ENCODE results near the gene SLFN13. TPM values are rescaled to one million over a fixed set of nuclear protein-coding genes. Genes with fewer than 3 reads are reported as not detected.
"Not testable (repeated sequence)": the region's sequence is repeated elsewhere in the genome, so short reads cannot be mapped to it uniquely, and the experiment has no call there.

Gene SLFN13
- total and polyA plus RNA-seq, 2 of the 4 experiments (the other 2 are of a cell fraction) = 1.7 to 3.9 TPM

- Histone ChIP-seq H3K27ac (ENCODE audit: insufficient read depth, low read length) (no peak overlapping the region), H3K4ac (ENCODE audit: low read depth, low read length) (no peak overlapping the region), H3K4me2 (ENCODE audit: low read depth, low read length) (no peak overlapping the region), H2AK9ac (replicated peaks; ENCODE audit: low read depth, low read length, poor library complexity) (no peak overlapping the region), H2BK15ac (ENCODE audit: low read depth, low read length) (no peak overlapping the region), H4K20me1 (ENCODE audit: insufficient read depth, low read length) (no peaks in the 10 kb centered on the region), H2AFZ (replicated peaks; ENCODE audit: low read length, poor library complexity) (no peak overlapping the region), H3K27me3 (ENCODE audit: control insufficient read depth, insufficient read depth, low read length) (no peaks in the 10 kb centered on the region), H3K9me3 (ENCODE audit: control insufficient read depth, insufficient read depth, low read length) (no peaks in the 10 kb centered on the region), H3K9ac (ENCODE audit: low read depth, low read length) (no peak overlapping the region), H2BK20ac (ENCODE audit: low read depth, low read length) (no peak overlapping the region), H4K91ac (ENCODE audit: insufficient read depth, low read depth, low read length) (no peak overlapping the region), H2AK5ac (ENCODE audit: low read depth, low read length) (no peak overlapping the region), H3K4me1 (ENCODE audit: control insufficient read depth, insufficient read depth, low read length) (no peaks in the 10 kb centered on the region), H3K14ac (replicated peaks; ENCODE audit: low read depth, low read length) (no peak overlapping the region), H2BK120ac (ENCODE audit: low read depth, low read length) (no peak overlapping the region), H3K79me1 (ENCODE audit: low read depth in 1 of 2, low read length in 2 of 2) (peaks cover 4 to 13% of the 10 kb centered on the region in 2 experiments; a peak in 3 of 4 replicates), H4K8ac (ENCODE audit: low read depth in 2 of 2, low read length in 2 of 2) (no peak overlapping the region), H3K23ac (ENCODE audit: low read depth, low read length) (no peak overlapping the region), H3K18ac (ENCODE audit: low read depth, low read length) (no peak overlapping the region), H2BK5ac (ENCODE audit: low read depth, low read length, poor library complexity, severe bottlenecking) (no peak overlapping the region), H3K36me3 (ENCODE audit: control insufficient read depth, insufficient read depth, low read length) (peaks cover 15% of the 10 kb centered on the region), H3K56ac (ENCODE audit: extremely low read depth, insufficient read depth, low read length) (no peak overlapping the region), H3K9me1 (ENCODE audit: insufficient read depth, low read length) (no peaks in the 10 kb centered on the region), H4K5ac (ENCODE audit: low read depth, low read length) (no peak overlapping the region), H3K4me3 (ENCODE audit: insufficient read depth, low read depth, low read length) (no peak overlapping the region)
- ATAC-seq (ENCODE audit: low read depth) = no peak
- CTCF ChIA-PET = no interaction called here
- POLR2A ChIA-PET (ENCODE audit: unreplicated experiment) = interaction anchor here (0.6 kb wide), 1 partner anchor 1090 kb away, joined by 12 read pairs; no protein-coding TSS in a partner anchor
- no CpG with 5 or more reads among the region's 2 CpGs for WGBS, 2 experiments (ENCODE audit: extremely low coverage in 2 of 2, insufficient read length in 1 of 2)
- in situ Hi-C loops (cut with MboI; ENCODE audit: low sequenced_read_pairs) (no loop called here), dilution Hi-C loops (cut with HindIII; ENCODE audit: low sequenced_read_pairs, unreplicated experiment) (no loop called here), intact Hi-C loops (cut with micrococcal nuclease) (no loop called here)
- no peak for TF ChIP-seq MAZ (IDR thresholded peaks at IDR 0.05; ENCODE audit: borderline replicate concordance, low read depth, low read length)
- no peak for TF ChIP-seq MAFK (IDR thresholded peaks at IDR 0.05; ENCODE audit: low read depth, low read length)
- no peak for TF ChIP-seq CEBPB (IDR thresholded peaks at IDR 0.05; ENCODE audit: low read depth, low read length)
- no peak for TF ChIP-seq MXI1 (IDR thresholded peaks at IDR 0.05; ENCODE audit: borderline replicate concordance, low read depth, low read length)
- TF ChIP-seq NFE2L2 (IDR thresholded peaks at IDR 0.05; ENCODE audit: low read depth, low read length) = no peak
- no TSS peak for BruUV-seq (replicated peaks)
- no peak for DNase-seq
Measured at GRCh38 chr17:35416659-35417058, 31.9 kb downstream of the SLFN13 start.

- BruUV-seq (replicated peaks); H3K4me1 ChIP-seq (ENCODE audit: control insufficient read depth, insufficient read depth, low read length); H3K27me3 ChIP-seq (ENCODE audit: control insufficient read depth, insufficient read depth, low read length); H2BK5ac ChIP-seq (ENCODE audit: low read depth, low read length, poor library complexity, severe bottlenecking); H2AK5ac ChIP-seq (ENCODE audit: low read depth, low read length); H3K14ac ChIP-seq (replicated peaks; ENCODE audit: low read depth, low read length); H3K18ac ChIP-seq (ENCODE audit: low read depth, low read length); H3K4ac ChIP-seq (ENCODE audit: low read depth, low read length); DNase-seq; H3K27ac ChIP-seq (ENCODE audit: insufficient read depth, low read length); CTCF ChIA-PET; H2AFZ ChIP-seq (replicated peaks; ENCODE audit: low read length, poor library complexity); H3K9me3 ChIP-seq (ENCODE audit: control insufficient read depth, insufficient read depth, low read length); H3K4me3 ChIP-seq (ENCODE audit: insufficient read depth, low read depth, low read length); H2BK15ac ChIP-seq (ENCODE audit: low read depth, low read length); H4K8ac ChIP-seq (ENCODE audit: low read depth in 2 of 2, low read length in 2 of 2); H4K20me1 ChIP-seq (ENCODE audit: insufficient read depth, low read length); H3K23ac ChIP-seq (ENCODE audit: low read depth, low read length); H3K9me1 ChIP-seq (ENCODE audit: insufficient read depth, low read length); H4K5ac ChIP-seq (ENCODE audit: low read depth, low read length); dilution Hi-C loops (cut with HindIII; ENCODE audit: low sequenced_read_pairs, unreplicated experiment); H3K9ac ChIP-seq (ENCODE audit: low read depth, low read length); intact Hi-C loops (cut with micrococcal nuclease); H2BK20ac ChIP-seq (ENCODE audit: low read depth, low read length); H2BK120ac ChIP-seq (ENCODE audit: low read depth, low read length); in situ Hi-C loops (cut with MboI; ENCODE audit: low sequenced_read_pairs); H3K4me2 ChIP-seq (ENCODE audit: low read depth, low read length); H3K56ac ChIP-seq (ENCODE audit: extremely low read depth, insufficient read depth, low read length); ATAC-seq (ENCODE audit: low read depth); POLR2A ChIA-PET (ENCODE audit: unreplicated experiment); H4K91ac ChIP-seq (ENCODE audit: insufficient read depth, low read depth, low read length); H3K79me1 ChIP-seq (ENCODE audit: low read depth in 1 of 2, low read length in 2 of 2); H2AK9ac ChIP-seq (replicated peaks; ENCODE audit: low read depth, low read length, poor library complexity): not testable (repeated sequence)
- no CpG with 5 or more reads among the region's 2 CpGs for WGBS, 2 experiments (ENCODE audit: extremely low coverage in 2 of 2, insufficient read length in 1 of 2)
- H3K36me3 ChIP-seq (ENCODE audit: control insufficient read depth, insufficient read depth, low read length) = peaks cover 18% of the 10 kb centered on the region
Measured at GRCh38 chr17:35414707-35415106, 33.9 kb downstream of the SLFN13 start.

Measured in IMR-90 (cell line).